OCI-LY3 (cell line): ENCODE results near the gene TENT5C.

Experiments used
- H2AFZ ChIP-seq: fragments of 200-600, 300-600 bp; shearing (Covaris generic); 2 replicates; pipeline ENCODE4 v1.6.0; 2014; ENCODE audit warnings: antibody characterized with exemption, low read depth, low read length
- H3K27ac ChIP-seq: fragments of 200-600, 300-600 bp; sonication (generic); 2 replicates; pipeline ENCODE4 v1.5.1; 2014; ENCODE audit warnings: mild to moderate bottlenecking, low read length, moderate library complexity, mixed read lengths
- H3K27me3 ChIP-seq: fragments of 200-600, 300-600 bp; sonication (generic); 2 replicates; pipeline ENCODE4 v1.6.1; 2014; ENCODE audit warnings: low read depth, low read length, mixed read lengths
- H3K36me3 ChIP-seq: fragments of 200-600, 300-600 bp; sonication (generic); replicated peaks from 2 replicates; pipeline ENCODE3; 2014; ENCODE audit warnings: low read depth, low read length, mixed read lengths
- H3K4me1 ChIP-seq: fragments of 300-600, 200-600 bp; sonication (generic); 2 replicates; pipeline ENCODE4 v1.6.1; 2014; ENCODE audit warnings: low read length, mixed read lengths
- H3K4me2 ChIP-seq: fragments of 200-600, 300-600 bp; sonication (generic); 2 replicates; pipeline ENCODE4 v1.6.1; 2014; ENCODE audit warnings: low read length, mixed read lengths
- H3K4me3 ChIP-seq: fragments of 300-600, 200-600 bp; sonication (generic); 2 replicates; pipeline ENCODE4 v1.5.1; 2014; ENCODE audit warnings: antibody characterized with exemption, mild to moderate bottlenecking, low read length, moderate library complexity
- H3K79me2 ChIP-seq: fragments of 300-600, 200-600 bp; shearing (Covaris generic); 2 replicates; pipeline ENCODE4 v1.6.1; 2014; ENCODE audit warnings: mild to moderate bottlenecking, low read length, mixed read lengths
- H3K9ac ChIP-seq: fragments of 300-600, 200-600 bp; shearing (Covaris generic); 2 replicates; pipeline ENCODE4 v1.6.0; 2014; ENCODE audit warnings: mild to moderate bottlenecking, low read length, moderate library complexity
- H3K9me3 ChIP-seq: fragments of 200-600, 300-600 bp; shearing (Covaris generic); 2 replicates; pipeline ENCODE4 v1.6.1; 2014; ENCODE audit warnings: low read length, mixed read lengths; ENCODE audit not compliant: insufficient read depth
- H4K20me1 ChIP-seq: fragments of 200-600, 300-600 bp; sonication (generic); 2 replicates; pipeline ENCODE4 v1.6.1; 2016; ENCODE audit warnings: low read length, mixed read lengths; ENCODE audit not compliant: insufficient read depth
- EZH2phosphoT487 ChIP-seq: fragments of 200-600 bp; shearing (Covaris generic); IDR thresholded peaks from 2 replicates; pipeline ENCODE4 v1.6.1; 2018; ENCODE audit warnings: antibody characterized with exemption, mixed run types, low read depth
- TF ChIP-seq, protein P1 (sequence below): fragments of 200-600, 300-600 bp; sonication (generic); IDR thresholded peaks from 2 replicates; pipeline ENCODE4 v1.5.1; 2014; ENCODE audit warnings: antibody characterized with exemption, low read length, low read depth

The TENT5C gene

DNA sequence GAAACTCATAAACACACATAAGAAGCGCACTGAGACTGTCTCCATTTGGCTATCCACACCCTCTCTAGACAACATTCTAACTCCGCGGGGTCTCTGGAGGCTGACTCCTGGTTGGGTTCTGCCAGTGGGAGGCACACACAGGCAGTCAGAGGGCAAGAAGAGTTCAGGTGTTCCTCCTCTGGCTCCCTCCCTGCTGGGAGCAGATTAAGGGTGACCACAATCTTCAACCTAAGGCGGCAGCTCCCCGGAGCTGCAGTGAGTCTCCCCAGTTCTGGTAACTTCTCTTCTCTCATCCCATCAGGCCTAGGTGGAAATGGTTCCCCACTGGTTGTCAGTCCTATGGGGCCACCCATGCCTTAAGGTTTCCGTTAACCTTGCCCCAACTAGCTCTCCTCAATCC, 7.4 kb upstream of the TENT5C start:
- Histone ChIP-seq H3K4me3 (no peak overlapping the region), H4K20me1 (no peaks in the 10 kb centered on the region), H3K4me1 (no peaks in the 10 kb centered on the region), H3K27me3 (peaks cover 10% of the 10 kb centered on the region; the same call in 1 of the 2 replicates), H3K4me2 (no peak overlapping the region), H3K9ac (no peak overlapping the region), H3K9me3 (no peaks in the 10 kb centered on the region), H3K36me3 (no peaks in the 10 kb centered on the region), H3K79me2 (no peaks in the 10 kb centered on the region), H3K27ac (no peak overlapping the region), H2AFZ (no peak overlapping the region)
- TF ChIP-seq, protein P1, sequence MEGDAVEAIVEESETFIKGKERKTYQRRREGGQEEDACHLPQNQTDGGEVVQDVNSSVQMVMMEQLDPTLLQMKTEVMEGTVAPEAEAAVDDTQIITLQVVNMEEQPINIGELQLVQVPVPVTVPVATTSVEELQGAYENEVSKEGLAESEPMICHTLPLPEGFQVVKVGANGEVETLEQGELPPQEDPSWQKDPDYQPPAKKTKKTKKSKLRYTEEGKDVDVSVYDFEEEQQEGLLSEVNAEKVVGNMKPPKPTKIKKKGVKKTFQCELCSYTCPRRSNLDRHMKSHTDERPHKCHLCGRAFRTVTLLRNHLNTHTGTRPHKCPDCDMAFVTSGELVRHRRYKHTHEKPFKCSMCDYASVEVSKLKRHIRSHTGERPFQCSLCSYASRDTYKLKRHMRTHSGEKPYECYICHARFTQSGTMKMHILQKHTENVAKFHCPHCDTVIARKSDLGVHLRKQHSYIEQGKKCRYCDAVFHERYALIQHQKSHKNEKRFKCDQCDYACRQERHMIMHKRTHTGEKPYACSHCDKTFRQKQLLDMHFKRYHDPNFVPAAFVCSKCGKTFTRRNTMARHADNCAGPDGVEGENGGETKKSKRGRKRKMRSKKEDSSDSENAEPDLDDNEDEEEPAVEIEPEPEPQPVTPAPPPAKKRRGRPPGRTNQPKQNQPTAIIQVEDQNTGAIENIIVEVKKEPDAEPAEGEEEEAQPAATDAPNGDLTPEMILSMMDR: no peak
- TF ChIP-seq EZH2phosphoT487: no peak

DNA sequence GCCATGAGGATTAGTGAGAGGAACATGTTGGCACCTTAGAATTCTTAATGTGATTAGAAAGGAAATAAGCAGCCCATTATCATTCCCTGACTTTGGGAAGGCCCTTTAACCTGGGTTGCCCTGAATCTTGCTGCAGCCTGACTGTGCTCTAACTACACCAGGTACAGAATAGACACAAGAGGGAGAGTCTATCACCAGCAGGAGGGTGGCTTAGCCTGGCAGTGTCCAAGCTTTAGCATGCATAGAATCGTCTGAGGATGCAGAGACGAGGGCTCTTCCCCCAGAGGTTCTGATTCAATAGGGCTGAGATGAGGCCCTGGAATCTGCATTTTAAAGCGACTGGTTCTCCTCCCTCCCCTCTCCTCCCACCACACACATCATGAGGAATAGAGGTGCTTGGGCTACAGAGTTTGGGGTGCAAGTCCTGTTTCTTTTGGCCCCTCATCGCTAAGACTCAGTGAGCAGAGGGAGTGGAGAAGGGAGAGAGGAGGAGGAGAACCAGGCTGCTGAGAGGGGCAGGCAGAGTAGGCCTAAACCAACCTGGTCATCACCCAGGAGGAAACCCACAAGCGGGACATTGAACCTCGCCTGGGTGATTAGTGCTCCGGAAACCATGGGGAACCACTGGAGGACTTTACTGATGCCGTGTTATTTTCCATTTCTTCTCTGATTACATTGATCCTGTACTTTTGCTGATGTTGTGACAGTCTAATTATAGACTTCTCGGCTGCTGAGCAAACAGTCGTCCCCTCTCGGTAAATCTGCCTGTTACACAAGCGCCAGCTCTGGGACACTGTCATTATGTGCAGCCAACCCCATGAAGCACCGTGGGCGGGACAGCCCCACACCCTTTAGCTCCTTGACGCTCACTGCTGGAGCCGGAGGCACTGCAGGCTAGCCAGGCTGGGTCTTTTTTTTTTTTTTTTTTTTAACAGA, 6.3 kb upstream of the TENT5C start:
- H3K9ac ChIP-seq: no peak overlapping the region
- H3K4me3 ChIP-seq: no peak overlapping the region
- no peak overlapping the region for H3K27ac ChIP-seq
- H3K4me1 ChIP-seq: no peaks in the 10 kb centered on the region
- H3K27me3 ChIP-seq: peaks cover 12% of the 10 kb centered on the region; the same call in 1 of the 2 replicates
- no peak for TF ChIP-seq EZH2phosphoT487
- TF ChIP-seq, protein P1: no peak
- H3K79me2 ChIP-seq: no peaks in the 10 kb centered on the region
- H2AFZ ChIP-seq: no peak overlapping the region
- no peak overlapping the region for H3K4me2 ChIP-seq
- no peaks in the 10 kb centered on the region for H3K36me3 ChIP-seq
- H3K9me3 ChIP-seq: no peaks in the 10 kb centered on the region
- no peaks in the 10 kb centered on the region for H4K20me1 ChIP-seq

DNA sequence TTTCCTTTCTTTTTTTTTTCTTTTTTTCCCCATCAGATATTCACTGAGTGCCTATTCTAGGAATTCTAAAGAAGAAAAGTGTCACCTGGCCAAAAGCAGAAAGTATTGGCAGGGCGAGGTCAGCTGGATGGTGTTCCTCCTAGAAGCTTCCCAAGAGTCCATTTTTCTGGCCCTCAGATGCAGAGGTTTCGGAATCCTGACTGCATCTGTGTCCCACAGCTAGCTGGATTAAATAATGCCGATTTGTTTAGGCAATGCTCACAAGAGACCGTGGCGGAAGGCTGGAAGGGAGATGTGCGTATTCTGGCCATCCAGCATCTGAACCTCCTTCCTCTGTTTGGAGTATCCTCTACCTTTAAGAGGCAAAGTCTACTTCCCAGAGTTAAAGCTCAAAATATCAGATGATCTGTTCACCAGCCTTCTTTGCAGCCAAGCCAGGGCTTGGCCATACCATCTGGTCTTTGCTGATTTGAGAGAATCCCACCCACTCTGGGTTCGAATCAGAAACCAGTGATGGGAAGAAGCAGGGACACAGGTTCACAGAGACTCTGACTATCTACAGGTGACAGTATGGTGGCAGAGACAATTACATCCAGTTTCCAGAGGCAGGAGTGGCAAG, 5.4 kb upstream of the TENT5C start:
- H3K27me3 ChIP-seq: peaks cover 12% of the 10 kb centered on the region; the same call in 1 of the 2 replicates
- H3K9me3 ChIP-seq: no peaks in the 10 kb centered on the region
- no peak overlapping the region for H3K4me2 ChIP-seq
- H3K79me2 ChIP-seq: no peaks in the 10 kb centered on the region
- no peak for TF ChIP-seq EZH2phosphoT487
- TF ChIP-seq, protein P1: no peak
- H3K27ac ChIP-seq: no peak overlapping the region
- H3K9ac ChIP-seq: no peak overlapping the region
- H3K4me1 ChIP-seq: peaks cover 4% of the 10 kb centered on the region; the same call in 1 of the 2 replicates
- H3K36me3 ChIP-seq: no peaks in the 10 kb centered on the region
- no peak overlapping the region for H2AFZ ChIP-seq
- H3K4me3 ChIP-seq: no peak overlapping the region
- H4K20me1 ChIP-seq: no peaks in the 10 kb centered on the region

DNA sequence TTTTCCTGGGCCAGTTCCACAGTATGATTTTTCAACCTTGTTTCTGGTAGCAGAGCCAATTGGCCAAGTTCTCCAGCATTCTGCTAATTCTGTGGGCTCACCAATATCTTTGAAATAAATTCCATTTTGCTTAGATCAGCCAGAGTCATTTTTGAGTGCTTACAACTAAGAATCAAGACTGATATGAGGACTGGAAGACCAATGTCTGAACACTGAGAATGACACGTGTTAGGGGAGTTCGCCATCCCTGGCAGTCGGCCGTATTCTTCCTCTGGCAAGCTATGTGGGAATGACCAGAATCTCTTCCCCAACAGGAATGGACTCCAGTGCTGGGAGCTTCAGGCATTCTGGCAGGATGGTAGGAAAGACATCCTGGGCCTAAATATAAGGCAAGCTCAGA, 4.9 kb upstream of the TENT5C start:
- Histone ChIP-seq H3K27me3 (peaks cover 12% of the 10 kb centered on the region; the same call in 1 of the 2 replicates), H4K20me1 (no peaks in the 10 kb centered on the region), H2AFZ (no peak overlapping the region), H3K4me3 (no peak overlapping the region), H3K79me2 (no peaks in the 10 kb centered on the region), H3K36me3 (no peaks in the 10 kb centered on the region), H3K9ac (no peak overlapping the region), H3K4me1 (peaks cover 4% of the 10 kb centered on the region; the same call in 1 of the 2 replicates), H3K27ac (no peak overlapping the region), H3K9me3 (no peaks in the 10 kb centered on the region), H3K4me2 (no peak overlapping the region)
- no peak for TF ChIP-seq EZH2phosphoT487
- TF ChIP-seq, protein P1: no peak
